Activated CD4-positive, alpha-beta T cell treated with anti-CD3 and anti-CD28 coated beads, Interleukin-2, Interleukin-6, amounts not matched to agents 100 ng/mL and 50 ng/mL, durations not matched to agents 16 hours and 8 hours (primary cell): ENCODE results near the gene NDUFC2.
"Not testable (repeated sequence)": the region's sequence is repeated elsewhere in the genome, so short reads cannot be mapped to it uniquely, and the experiment has no call there.

Experiments used
- DNase-seq: peaks from one replicate; pipeline ENCODE4 v3.0.0-alpha.2; 2020

The NDUFC2 gene

GRCh38 chr11:78028423-78028822 lies 51.2 kb downstream of the NDUFC2 start:
- DNase-seq, result not testable (repeated sequence)

- DNase-seq, result no peak
Observed at GRCh38 chr11:78027759-78028158, 51.9 kb downstream of the NDUFC2 start.

- no peak for DNase-seq
Observed at GRCh38 chr11:78025378-78025777, 54.3 kb downstream of the NDUFC2 start.

GRCh38 chr11:78023426-78023825 lies 56.2 kb downstream of the NDUFC2 start:
- no peak for DNase-seq

- no peak for DNase-seq
Observed at GRCh38 chr11:78022397-78023396, 57.0 kb downstream of the NDUFC2 start, which contains the start of gene KCTD14. Gene KCTD14, minus strand, starts transcription at chr11:78023276. Its CDS starts 27 bp downstream, at chr11:78023249.

- no peak for DNase-seq
Observed at GRCh38 chr11:78021611-78022010, 58.1 kb downstream of the NDUFC2 start.

GRCh38 chr11:78020246-78020645 lies 59.4 kb downstream of the NDUFC2 start:
- no peak for DNase-seq

- DNase-seq, result no peak
Observed at GRCh38 chr11:78019808-78020207, 59.9 kb downstream of the NDUFC2 start.
